HEK293 (cell line): ENCODE data around the gene KTN1.

Experiments
- CTCF ChIA-PET: fragments of 350-600 bp; formaldehyde crosslinking; extraction: SDS; loops from one replicate; lab custom pipeline; 2021; ENCODE audit warnings: antibody characterized with exemption; lab: Yijun Ruan, JAX
- POLR2A ChIA-PET: fragments of 300-600 bp; formaldehyde crosslinking; extraction: SDS; loops from one replicate; lab custom pipeline; 2020; ENCODE audit warnings: antibody characterized with exemption, inconsistent platforms; lab: Yijun Ruan, JAX
- H3K27ac ChIP-seq: fragments of 200-500 bp; sonication (Bioruptor generic); 2 replicates; pipeline ENCODE4 v1.5.1; 2014; ENCODE audit warnings: low read depth, low read length, control low read depth, inconsistent platforms; ENCODE audit errors: extremely low read depth
- H3K36me3 ChIP-seq, 2 experiments: fragments of 200-500 bp in 1 of 2; sonication (Bioruptor generic) in 1 of 2; 1 replicate in 1 of 2; 2 replicates in 1 of 2; pipeline ENCODE4 v1.5.1; 2014 to 2017; ENCODE audit warnings: inconsistent platforms in 2 of 2, low read length in 2 of 2; ENCODE audit not compliant: control insufficient read depth in 2 of 2, insufficient read depth in 1 of 2
- H3K4me1 ChIP-seq: fragments of 200-500 bp; sonication (Bioruptor generic); 2 replicates; pipeline ENCODE4 v1.5.1; 2014; ENCODE audit warnings: mild to moderate bottlenecking, low read length, inconsistent platforms; ENCODE audit not compliant: control insufficient read depth, insufficient read depth
- H3K4me3 ChIP-seq: 2 replicates; pipeline ENCODE4 v1.5.1; 2011; ENCODE audit warnings: low read depth, mild to moderate bottlenecking, control low read depth, low read length, moderate library complexity
- H3K9me3 ChIP-seq: fragments of 200-500 bp; sonication (Bioruptor generic); 2 replicates; pipeline ENCODE4 v1.5.1; 2014; ENCODE audit warnings: low read depth, low read length, inconsistent platforms; ENCODE audit not compliant: control insufficient read depth, insufficient read depth
- GLI4 ChIP-seq: fragments of 450-650 bp; formaldehyde crosslinking; IDR thresholded peaks from 2 replicates; pipeline ENCODE4 v1.5.1; 2016; ENCODE audit warnings: missing biosample characterization, missing genetic modification characterization
- KLF16 ChIP-seq: fragments of 450-650 bp; formaldehyde crosslinking; IDR thresholded peaks from 2 replicates; pipeline ENCODE4 v1.5.1; 2017; ENCODE audit warnings: missing biosample characterization, missing genetic modification characterization
- KLF7 ChIP-seq: fragments of 450-650 bp; formaldehyde crosslinking; IDR thresholded peaks from 2 replicates; pipeline ENCODE4 v1.5.1; 2016; ENCODE audit warnings: missing biosample characterization, missing genetic modification characterization, borderline replicate concordance
- KLF9 ChIP-seq: fragments of 450-650 bp; formaldehyde crosslinking; IDR thresholded peaks from 2 replicates; pipeline ENCODE4 v1.5.1; 2016; ENCODE audit warnings: missing biosample characterization, missing genetic modification characterization, low read depth
- PBX3 ChIP-seq: sonication (generic); formaldehyde crosslinking; IDR thresholded peaks from 2 replicates; pipeline ENCODE4 v1.8.1; 2022; ENCODE audit warnings: mild to moderate bottlenecking, moderate library complexity, missing genetic modification reagents
- TCF7L2 ChIP-seq: IDR thresholded peaks from 2 replicates; pipeline ENCODE4 v1.6.1; 2011; ENCODE audit warnings: low read depth, mild to moderate bottlenecking, inconsistent platforms, low read length, moderate library complexity, borderline replicate concordance
- ZNF157 ChIP-seq: fragments of 450-650 bp; formaldehyde crosslinking; IDR thresholded peaks from 2 replicates; pipeline ENCODE4 v1.5.1; 2016; ENCODE audit warnings: missing biosample characterization, missing genetic modification characterization
- ZNF175 ChIP-seq: fragments of 450-650 bp; formaldehyde crosslinking; IDR thresholded peaks from 2 replicates; pipeline ENCODE4 v1.5.1; 2016; ENCODE audit warnings: missing biosample characterization, missing genetic modification characterization
- ZNF19 ChIP-seq: fragments of 450-650 bp; formaldehyde crosslinking; IDR thresholded peaks from 2 replicates; pipeline ENCODE4; 2016; ENCODE audit warnings: missing biosample characterization, missing genetic modification characterization, low read depth
- ZNF214 ChIP-seq: fragments of 450-650 bp; formaldehyde crosslinking; IDR thresholded peaks from 2 replicates; pipeline ENCODE4 v1.5.1; 2017; ENCODE audit warnings: missing biosample characterization, mild to moderate bottlenecking, missing genetic modification characterization, borderline replicate concordance
- ZNF324 ChIP-seq: fragments of 450-650 bp; formaldehyde crosslinking; IDR thresholded peaks from 2 replicates; pipeline ENCODE4 v1.5.1; 2016; ENCODE audit warnings: missing biosample characterization, missing genetic modification characterization
- ZNF335 ChIP-seq: fragments of 450-650 bp; formaldehyde crosslinking; conservative IDR thresholded peaks from 2 replicates; pipeline ENCODE4 v1.5.1; 2016; ENCODE audit warnings: missing biosample characterization, missing genetic modification characterization
- ZNF37A ChIP-seq: fragments of 450-650 bp; IDR thresholded peaks from 2 replicates; pipeline ENCODE4 v1.5.1; 2018; ENCODE audit warnings: missing biosample characterization, missing genetic modification characterization
- ZNF394 ChIP-seq: fragments of 450-650 bp; formaldehyde crosslinking; IDR thresholded peaks from 2 replicates; pipeline ENCODE4 v1.5.1; 2016; ENCODE audit warnings: missing biosample characterization, missing genetic modification characterization, mild to moderate bottlenecking, moderate library complexity, borderline replicate concordance
- ZNF510 ChIP-seq: fragments of 450-650 bp; formaldehyde crosslinking; IDR thresholded peaks from 2 replicates; pipeline ENCODE4 v1.5.1; 2018; ENCODE audit warnings: mild to moderate bottlenecking, missing genetic modification characterization, missing biosample characterization; ENCODE audit not compliant: insufficient replicate concordance
- ZNF513 ChIP-seq: fragments of 450-650 bp; IDR thresholded peaks from 2 replicates; pipeline ENCODE4 v1.5.1; 2018; ENCODE audit warnings: missing biosample characterization, missing genetic modification characterization
- ZNF529 ChIP-seq: fragments of 450-650 bp; formaldehyde crosslinking; IDR thresholded peaks from 2 replicates; pipeline ENCODE4 v1.5.1; 2017; ENCODE audit warnings: missing genetic modification characterization, missing biosample characterization; ENCODE audit not compliant: insufficient replicate concordance
- ZNF548 ChIP-seq: fragments of 450-650 bp; formaldehyde crosslinking; IDR thresholded peaks from 2 replicates; pipeline ENCODE4 v1.5.1; 2016; ENCODE audit warnings: missing biosample characterization, missing genetic modification characterization
- ZNF555 ChIP-seq: fragments of 450-650 bp; formaldehyde crosslinking; conservative IDR thresholded peaks from 2 replicates; pipeline ENCODE4 v1.5.1; 2017; ENCODE audit warnings: missing biosample characterization, mild to moderate bottlenecking, missing genetic modification characterization, inconsistent platforms
- ZNF558 ChIP-seq: fragments of 450-650 bp; formaldehyde crosslinking; IDR thresholded peaks from 2 replicates; pipeline ENCODE4 v1.5.1; 2016; ENCODE audit warnings: missing biosample characterization, missing genetic modification characterization
- ZNF585B ChIP-seq: fragments of 450-650 bp; formaldehyde crosslinking; IDR thresholded peaks from 2 replicates; pipeline ENCODE4 v1.5.1; 2016; ENCODE audit warnings: missing biosample characterization, missing genetic modification characterization
- ZNF658 ChIP-seq: fragments of 450-650 bp; formaldehyde crosslinking; IDR thresholded peaks from 2 replicates; pipeline ENCODE4; 2016; ENCODE audit warnings: missing biosample characterization, missing genetic modification characterization
- ZNF664 ChIP-seq: fragments of 450-650 bp; formaldehyde crosslinking; IDR thresholded peaks from 2 replicates; pipeline ENCODE4 v1.5.1; 2016; ENCODE audit warnings: missing biosample characterization, missing genetic modification characterization
- ZNF747 ChIP-seq: fragments of 450-650 bp; formaldehyde crosslinking; IDR thresholded peaks from 2 replicates; pipeline ENCODE4 v1.5.1; 2016; ENCODE audit warnings: missing biosample characterization, missing genetic modification characterization
- ZNF830 ChIP-seq: fragments of 450-650 bp; IDR thresholded peaks from 2 replicates; pipeline ENCODE4 v1.5.0; 2018; ENCODE audit warnings: missing biosample characterization, missing genetic modification characterization, low read depth, mild to moderate bottlenecking, moderate library complexity
- ZNF837 ChIP-seq: fragments of 450-650 bp; formaldehyde crosslinking; IDR thresholded peaks from 2 replicates; pipeline ENCODE4 v1.5.1; 2016; ENCODE audit warnings: missing biosample characterization, missing genetic modification characterization
- ZSCAN16 ChIP-seq: fragments of 450-650 bp; formaldehyde crosslinking; IDR thresholded peaks from 2 replicates; pipeline ENCODE4 v1.5.1; 2016; ENCODE audit warnings: missing biosample characterization, missing genetic modification characterization

The KTN1 gene

GRCh38 chr14:55711175-55711811, 131.3 kb downstream of the KTN1 start:
- ChIA-PET POLR2A (no interaction called here), CTCF (interaction anchor here (0.6 to 1.3 kb wide), 3 partner anchors 11 to 766 kb away, joined by 3 to 12 read pairs (median 5); no protein-coding TSS in a partner anchor)
- Histone ChIP-seq H3K9me3 (no peaks in the 10 kb centered on the region), H3K36me3 (no peaks in the 10 kb centered on the region), H3K4me3 (no peak overlapping the region), H3K27ac (no peak overlapping the region), H3K4me1 (no peaks in the 10 kb centered on the region)
- no peak for TF ChIP-seq ZNF664
- no peak for TF ChIP-seq ZNF324 (tag by site-specific recombination)
- TF ChIP-seq ZNF837 (tag by site-specific recombination), result no peak
- no peak for TF ChIP-seq ZNF529 (tag by site-specific recombination)
- TF ChIP-seq ZSCAN16, result no peak
- TF ChIP-seq ZNF214, result no peak
- TF ChIP-seq ZNF37A (tag by site-specific recombination), result no peak
- no peak for TF ChIP-seq TCF7L2
- TF ChIP-seq ZNF510, result no peak
- TF ChIP-seq ZNF830 (tag by site-specific recombination), result no peak
- TF ChIP-seq ZNF747, result no peak
- TF ChIP-seq ZNF335, result no peak
- no peak for TF ChIP-seq KLF7 (tag by site-specific recombination)

- ChIA-PET CTCF (interaction anchor here (0.6 to 1.8 kb wide), 4 partner anchors 19 to 762 kb away, joined by 3 to 12 read pairs (median 5); no protein-coding TSS in a partner anchor), POLR2A (no interaction called here)
- no peak overlapping the region for H3K4me3 ChIP-seq
- no peaks in the 10 kb centered on the region for H3K9me3 ChIP-seq
- H3K36me3 ChIP-seq, result no peaks in the 10 kb centered on the region
- TF ChIP-seq KLF9 (tag by site-specific recombination) (no peak), ZNF157 (tag by site-specific recombination) (no peak), ZNF555 (tag by site-specific recombination) (no peak), ZNF394 (tag by site-specific recombination) (no peak), ZNF658 (no peak), ZNF19 (no peak), ZNF548 (tag by site-specific recombination) (no peak), PBX3 (CRISPR knock-in tag) (no peak), ZNF513 (tag by site-specific recombination) (no peak), GLI4 (tag by site-specific recombination) (no peak), ZNF558 (tag by site-specific recombination) (no peak), ZNF585B (tag by site-specific recombination) (no peak), KLF16 (tag by site-specific recombination) (no peak), ZNF175 (tag by site-specific recombination) (no peak)
- TF ChIP-seq, all 188 proteins: peak for 0
- no peaks in the 10 kb centered on the region for H3K4me1 ChIP-seq
- H3K27ac ChIP-seq, result no peak overlapping the region
Observed at GRCh38 chr14:55712491-55712890, 132.5 kb downstream of the KTN1 start.
